GM19239 (cell line): ENCODE results near the gene ITPR1.
A peak's percentile ranks its signal among the peaks of the same experiment; 100 is the strongest.
"Not testable (repeated sequence)": the region's sequence is repeated elsewhere in the genome, so short reads cannot be mapped to it uniquely, and the experiment has no call there.

Source experiments
- DNase-seq: peaks from one replicate; pipeline ENCODE4 v3.0.0; 2011; ENCODE audit warnings: low spot score; ENCODE audit not compliant: insufficient read length
- FAIRE-seq: peaks from 2 replicates; lab custom pipeline; 2011; peaks lifted over from hg19 to GRCh38; lab: Jason Lieb, UNC

The ITPR1 gene

GRCh38 chr3:4493014-4493940 is at the start of gene ITPR1:
TSS of gene ITPR1 (plus strand) at chr3:4493348. CDS start at chr3:4516492, 23,144 bp downstream.
- peak; percentile 90 for FAIRE-seq
- DNase-seq: peak; percentile 82

DNA sequence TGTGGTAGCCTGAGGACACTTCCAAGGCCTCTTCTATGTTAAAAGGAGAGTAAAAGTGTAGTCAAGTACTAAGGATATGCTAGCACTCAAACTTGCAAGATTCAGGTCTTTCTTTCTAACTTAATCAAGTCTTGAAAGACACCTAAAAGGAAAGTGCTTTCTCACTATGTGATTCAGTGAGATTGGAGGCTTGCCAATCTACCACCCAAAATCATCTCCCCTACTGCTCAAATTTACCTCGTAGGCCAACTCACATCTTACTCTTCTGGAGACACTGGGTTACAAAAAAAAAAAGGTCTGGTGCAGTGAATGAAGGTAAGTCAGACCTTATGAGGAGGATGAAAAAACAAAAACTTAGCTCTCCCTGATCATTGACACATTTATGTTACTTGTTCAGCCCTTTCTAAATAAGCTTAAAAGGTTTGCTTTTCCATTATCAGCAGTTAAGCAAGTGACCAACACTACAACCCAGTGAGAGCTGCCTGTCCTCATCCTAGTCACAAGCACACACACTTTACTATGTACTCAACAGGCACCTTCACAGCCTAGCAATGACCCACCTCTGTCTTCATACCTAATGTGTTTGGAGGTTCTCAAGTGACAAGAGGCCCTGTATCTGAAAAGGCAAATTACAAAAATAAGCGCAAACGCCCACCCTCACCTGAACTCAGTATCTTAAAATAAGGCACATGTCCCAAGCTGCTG is 45.7 kb upstream of the ITPR1 start:
- FAIRE-seq: no peak
- DNase-seq: no peak

GRCh38 chr3:4448187-4448586 is 45.0 kb upstream of the ITPR1 start:
- DNase-seq: no peak

GRCh38 chr3:4449043-4449805 is 43.9 kb upstream of the ITPR1 start:
- no peak for FAIRE-seq
- DNase-seq: no peak

More at GRCh38 chr3:4448187-4448586, 45.0 kb upstream of the ITPR1 start:
- FAIRE-seq: no peak

DNA sequence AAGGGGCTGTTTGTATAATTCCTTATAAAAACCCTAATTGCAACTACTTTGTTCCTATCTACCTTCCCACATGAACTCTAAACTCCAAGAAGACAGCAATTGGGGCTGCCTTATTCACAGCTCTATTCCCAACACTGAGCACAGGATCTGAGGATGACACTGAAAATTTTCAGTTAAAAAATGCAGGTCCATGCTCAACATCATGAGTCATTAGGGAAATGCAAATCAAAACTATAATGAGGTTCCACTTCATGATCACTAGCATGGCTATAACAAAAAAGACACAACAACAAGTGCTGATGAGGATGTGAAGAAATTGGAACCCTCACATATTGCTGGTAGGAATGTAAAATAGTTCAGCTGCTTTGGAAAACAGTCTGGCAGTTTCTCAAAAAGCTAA is 39.0 kb upstream of the ITPR1 start:
- FAIRE-seq: no peak
- no peak for DNase-seq

DNA sequence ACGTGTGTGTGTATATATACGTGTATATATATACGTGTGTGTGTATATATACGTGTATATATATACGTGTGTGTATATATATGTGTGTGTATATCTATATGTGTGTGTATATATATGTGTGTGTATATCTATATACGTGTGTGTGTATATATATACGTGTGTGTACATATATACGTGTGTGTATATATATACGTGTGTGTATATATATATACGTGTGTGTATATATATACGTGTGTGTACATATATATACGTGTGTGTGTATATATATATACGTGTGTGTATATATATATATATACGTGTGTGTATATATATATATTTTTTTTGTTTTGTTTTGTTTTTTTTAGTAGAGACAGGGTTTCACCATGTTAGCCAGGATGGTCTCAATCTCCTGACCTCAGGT is 36.4 kb upstream of the ITPR1 start:
- not testable (repeated sequence) for FAIRE-seq, DNase-seq

DNA sequence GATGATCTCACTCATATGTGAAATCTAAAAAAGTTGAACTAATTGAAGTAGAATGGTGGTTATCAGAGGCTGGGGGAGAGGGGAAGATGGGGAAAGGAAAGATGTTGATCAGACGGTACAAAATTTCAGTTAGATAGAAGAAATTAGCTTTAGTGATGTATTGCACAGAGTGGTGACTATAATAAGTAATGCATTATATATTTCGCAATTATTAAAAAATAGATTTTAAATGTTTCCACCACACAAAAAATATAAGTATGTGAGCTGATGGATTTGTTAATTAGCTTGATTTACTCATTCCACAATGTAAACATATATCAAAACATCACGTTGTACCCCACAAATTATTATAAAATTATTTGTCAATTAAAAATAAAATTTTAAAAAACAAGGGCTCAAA is 34.2 kb upstream of the ITPR1 start:
- DNase-seq (no peak), FAIRE-seq (no peak)

DNA sequence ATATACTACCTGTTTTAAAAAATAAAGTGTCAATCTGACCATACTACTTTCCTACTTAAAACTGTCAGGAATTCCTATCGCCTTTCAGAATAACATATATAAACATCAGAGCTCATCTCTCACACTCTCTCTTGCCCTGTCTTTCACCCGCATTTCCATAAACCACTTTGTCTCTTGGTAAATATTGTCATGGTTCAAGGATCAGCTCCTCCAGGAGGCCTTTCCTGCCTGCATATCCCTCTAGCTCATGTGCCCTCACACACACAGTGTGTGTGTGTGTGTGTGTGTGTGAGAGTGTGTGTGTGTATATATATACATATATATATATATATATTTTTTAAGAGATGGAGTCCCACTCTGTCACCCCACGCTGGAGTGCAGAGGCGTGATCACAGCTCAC is 32.8 kb upstream of the ITPR1 start:
- DNase-seq (no peak), FAIRE-seq (no peak)

DNA sequence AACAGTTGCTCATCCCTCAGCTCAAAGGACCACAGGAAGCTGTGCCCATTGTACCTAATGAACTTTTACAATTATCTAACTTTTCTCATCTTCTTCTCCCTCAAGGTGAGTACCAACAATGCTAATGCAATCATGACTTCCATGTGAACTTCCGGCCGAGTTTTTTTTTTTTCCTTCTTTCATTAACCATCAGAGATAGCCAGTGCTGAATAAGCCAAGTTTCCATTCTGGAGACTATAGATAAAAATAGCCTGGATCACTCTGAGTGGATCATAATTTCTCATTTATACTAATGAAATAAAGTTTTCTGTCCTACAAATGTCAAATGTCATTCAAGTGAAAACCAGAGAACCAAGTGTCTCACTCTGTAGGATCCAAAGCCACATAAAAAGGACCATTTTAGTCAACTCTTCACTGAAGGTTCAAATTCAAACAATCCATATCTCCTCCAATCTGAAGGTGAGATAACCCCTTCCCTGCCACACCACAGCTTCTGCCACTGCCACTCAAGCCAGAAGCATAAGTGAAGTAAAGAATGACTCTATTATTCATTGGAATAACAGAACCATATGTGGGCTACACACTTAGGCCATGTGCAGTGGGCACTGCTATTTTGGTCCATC is 31.6 kb upstream of the ITPR1 start:
- DNase-seq: no peak
- FAIRE-seq: no peak

DNA sequence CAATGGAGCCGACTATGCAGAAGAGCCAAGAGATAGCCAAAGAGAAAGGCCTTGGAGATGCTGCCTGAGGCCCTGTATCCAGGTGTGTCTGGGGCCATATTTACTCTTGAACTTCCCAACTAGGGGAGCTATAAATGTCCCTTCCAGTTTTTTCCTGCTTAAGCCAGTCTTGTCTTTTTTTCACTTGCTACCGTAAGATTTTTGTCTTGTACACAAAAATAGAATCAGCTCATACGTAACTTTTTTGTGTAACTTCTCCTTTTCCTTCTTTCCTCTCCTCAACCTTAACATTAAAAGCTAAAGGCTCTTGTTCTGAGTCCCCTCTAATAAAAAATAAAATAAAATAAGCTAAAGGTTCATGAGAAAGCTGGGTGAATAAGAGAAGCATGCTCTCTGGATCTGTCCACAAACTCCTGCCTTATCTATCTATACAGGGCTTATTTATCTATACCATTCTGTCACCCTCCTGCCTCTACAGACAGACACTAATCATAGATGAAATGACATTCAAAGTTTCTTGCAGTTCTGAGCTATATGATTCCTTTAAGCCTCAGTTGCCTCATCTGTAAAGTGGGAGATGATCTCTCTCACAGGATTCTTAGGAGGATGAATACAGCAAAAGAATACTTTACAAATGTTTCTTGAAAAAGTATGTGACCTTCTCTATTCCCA is 30.6 kb upstream of the ITPR1 start:
- DNase-seq (no peak), FAIRE-seq (no peak)

- DNase-seq (no peak), FAIRE-seq (no peak)
Measured at GRCh38 chr3:4464576-4464975, 28.6 kb upstream of the ITPR1 start.

GRCh38 chr3:4466741-4467521 is 26.2 kb upstream of the ITPR1 start, which contains the start of gene SUMF1:
TSS of gene SUMF1 (minus strand) at chr3:4467269. CDS start at chr3:4467245, 24 bp downstream.
- DNase-seq: peak; percentile 89
- peak; percentile 93 for FAIRE-seq

GRCh38 chr3:4467522-4467867 is 25.7 kb upstream of the ITPR1 start:
- DNase-seq (no peak), FAIRE-seq (no peak)

- no peak for FAIRE-seq
- DNase-seq: no peak
Measured at GRCh38 chr3:4471907-4472306, 21.2 kb upstream of the ITPR1 start.

DNA sequence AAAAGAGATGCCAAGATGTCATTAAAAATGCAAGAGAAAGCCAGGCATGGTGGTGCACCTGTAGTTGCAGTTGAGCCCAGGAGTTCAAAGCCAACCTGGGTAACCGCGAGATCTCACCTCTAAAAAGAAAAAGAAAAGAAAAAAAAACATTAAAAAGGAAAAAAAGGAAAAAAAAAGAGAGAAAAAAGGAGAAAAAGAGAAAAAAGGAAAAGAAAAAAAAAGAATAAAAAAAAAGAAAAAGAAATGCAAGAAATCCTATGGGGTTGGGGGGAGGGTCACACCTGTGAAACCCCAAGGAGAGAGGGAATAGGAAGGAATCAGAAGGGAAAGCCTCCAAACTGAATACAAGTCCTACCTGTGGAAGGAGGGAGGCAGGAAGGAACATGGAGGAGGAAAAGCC is 20.8 kb upstream of the ITPR1 start:
- FAIRE-seq (no peak), DNase-seq (no peak)

- DNase-seq (no peak), FAIRE-seq (no peak)
Measured at GRCh38 chr3:4472766-4473165, 20.4 kb upstream of the ITPR1 start.

GRCh38 chr3:4474683-4475490 is 18.3 kb upstream of the ITPR1 start:
- DNase-seq: no peak
- peak; percentile 40 for FAIRE-seq

DNA sequence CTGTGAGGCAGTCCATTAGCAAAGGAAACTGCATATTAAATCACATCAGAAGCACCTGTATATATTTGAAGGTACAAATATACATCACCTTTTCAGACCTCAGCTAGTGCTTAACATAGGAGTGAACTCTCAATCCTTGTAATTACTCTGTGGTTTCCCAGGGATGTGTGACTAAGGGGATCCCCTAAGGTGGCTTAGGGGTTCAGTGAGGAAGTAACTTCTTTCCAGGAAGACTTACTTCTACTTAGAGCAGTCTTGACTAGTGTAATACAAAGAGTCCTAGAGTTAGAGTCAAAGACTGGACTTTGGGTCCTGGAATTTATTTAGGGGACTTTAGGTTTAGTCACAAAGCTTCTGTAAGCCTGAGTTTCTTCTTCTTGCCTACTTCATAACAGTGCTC is 17.3 kb upstream of the ITPR1 start:
- FAIRE-seq: no peak
- DNase-seq: no peak
